K562 (cell line): ENCODE data around the gene LOXL3. TPM values are rescaled to one million over a fixed set of nuclear protein-coding genes. Genes with fewer than 3 reads are reported as not detected.

Experiments
- MGA ChIP-seq: fragments of 450-650 bp; IDR thresholded peaks from 2 replicates; pipeline ENCODE4 v1.6.1; 2016; ENCODE audit warnings: mild to moderate bottlenecking, moderate library complexity
- PRDM10 ChIP-seq: fragments of 450-650 bp; IDR thresholded peaks from 2 replicates; pipeline ENCODE4 v1.6.1; 2018; ENCODE audit not compliant: partially characterized antibody
- UBTF ChIP-seq, 2 experiments: IDR thresholded peaks; 2 replicates each; pipeline ENCODE4 v1.6.1; 2012; ENCODE audit warnings: improper control_type of control experiment in 2 of 2, low read depth in 2 of 2, low read length in 2 of 2, borderline replicate concordance in 1 of 2
- ZFX ChIP-seq: sonication (generic); formaldehyde crosslinking; IDR thresholded peaks from 2 replicates; pipeline ENCODE4 v1.8.0; 2022; ENCODE audit warnings: mild to moderate bottlenecking, missing genetic modification reagents, moderate library complexity
- ZNF699 ChIP-seq: fragments of 250-450 bp; sonication (Bioruptor Pico); IDR thresholded peaks from 2 replicates; pipeline ENCODE4 v1.8.0; 2021; ENCODE audit warnings: mild to moderate bottlenecking, moderate library complexity; ENCODE audit not compliant: insufficient replicate concordance
- polyA plus RNA-seq, 8 experiments: library from polyadenylated mRNA; depleted of rRNA in 4 of 8; stranded (reverse) in 5 of 8; unstranded in 3 of 8; fragments of >200 nt; fragmentation: Nextera tagmentation in 2 of 8; fragmentation: Illumina TruSeq in 1 of 8; extraction: Ambion mirVana in 2 of 8; extraction: Trizol in 1 of 8; gene quantifications; 2 replicates each; pipeline versions ENCODE4 v1.2.1 to v1.2.3, GENCODE V29; 2011 to 2014; ENCODE audit warnings: inconsistent platforms in 1 of 8, missing spikeins in 1 of 8
- total RNA-seq, 7 experiments: library from RNA; depleted of rRNA in 6 of 7; stranded (reverse); fragments of >200 nt in 6 of 7; fragmentation: Illumina TruSeq in 2 of 7; extraction: Trizol in 2 of 7; gene quantifications; 2 replicates each; pipeline versions ENCODE4 v1.2.1 to v1.2.3, GENCODE V29; 2011 to 2021; ENCODE audit warnings: low replicate concordance in 1 of 7
- TF ChIP-seq, protein P1 (sequence below): sonication (generic); formaldehyde crosslinking; IDR thresholded peaks from 2 replicates; pipeline ENCODE4 v1.8.0; 2023; ENCODE audit warnings: mild to moderate bottlenecking, missing genetic modification reagents

The LOXL3 gene
- total and polyA plus RNA-seq, 9 of the 15 experiments (the other 6 are each of a cell fraction or from before 2014, with no cell fraction given), result 0.22 to 0.99 (median 0.31) TPM

DNA sequence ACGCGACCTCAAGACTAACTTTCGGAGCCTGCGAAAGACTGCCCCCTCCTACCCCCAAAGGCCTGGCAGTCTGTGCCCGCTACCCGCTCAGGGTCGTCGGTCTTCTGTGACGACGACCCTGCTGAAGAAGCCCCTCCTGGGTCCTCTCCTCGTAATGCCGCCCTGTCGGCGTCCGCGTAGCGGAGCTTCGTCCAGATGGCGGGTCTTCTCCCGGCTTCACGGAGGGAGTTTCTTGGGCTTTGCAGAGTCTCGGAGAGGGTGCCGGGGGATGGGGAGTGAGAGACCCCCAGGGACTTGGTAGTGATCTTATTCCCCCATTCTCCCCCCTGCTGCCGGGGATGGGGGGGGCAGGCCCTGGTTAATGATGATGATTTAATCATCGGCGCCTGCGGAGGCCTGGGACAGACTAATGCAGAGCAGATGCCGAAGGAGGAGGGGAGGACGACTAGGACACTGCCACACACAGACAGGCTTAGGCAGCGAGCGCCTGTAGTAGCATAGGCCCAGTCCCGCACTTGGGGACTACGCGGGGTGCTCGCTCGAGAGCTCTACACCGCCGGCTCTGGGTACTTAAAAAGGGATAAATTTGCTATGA is 45.7 kb downstream of the LOXL3 start (continued):
- TF ChIP-seq MGA (0 out of 2 replicates have a peak, but pooled peaks have one; percentile 31), ZFX (CRISPR knock-in tag) (peak; percentile 93), PRDM10 (peak; percentile 26), UBTF (IDR thresholded peaks at IDR 0.05; ENCODE audit: borderline replicate concordance in 1 of 2, low read depth in 2 of 2, low read length in 2 of 2) (0 out of 4 replicates have a peak, but pooled peaks have one; percentile 25 to 45), ZNF699 (CRISPR knock-in tag) (no peak)
- TF ChIP-seq, protein P1, sequence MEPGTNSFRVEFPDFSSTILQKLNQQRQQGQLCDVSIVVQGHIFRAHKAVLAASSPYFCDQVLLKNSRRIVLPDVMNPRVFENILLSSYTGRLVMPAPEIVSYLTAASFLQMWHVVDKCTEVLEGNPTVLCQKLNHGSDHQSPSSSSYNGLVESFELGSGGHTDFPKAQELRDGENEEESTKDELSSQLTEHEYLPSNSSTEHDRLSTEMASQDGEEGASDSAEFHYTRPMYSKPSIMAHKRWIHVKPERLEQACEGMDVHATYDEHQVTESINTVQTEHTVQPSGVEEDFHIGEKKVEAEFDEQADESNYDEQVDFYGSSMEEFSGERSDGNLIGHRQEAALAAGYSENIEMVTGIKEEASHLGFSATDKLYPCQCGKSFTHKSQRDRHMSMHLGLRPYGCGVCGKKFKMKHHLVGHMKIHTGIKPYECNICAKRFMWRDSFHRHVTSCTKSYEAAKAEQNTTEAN (CRISPR knock-in tag), result no peak
